Activated naive CD4-positive, alpha-beta T cell (primary cell): ENCODE results near the gene TOP3A.
"Not testable (repeated sequence)": the region's sequence is repeated elsewhere in the genome, so short reads cannot be mapped to it uniquely, and the experiment has no call there.

Experiments used
- DNase-seq, 4 experiments: peaks; one replicate each; lab custom pipeline; 2025; lab: John Stamatoyannopoulos, UW

TOP3A gene

DNA sequence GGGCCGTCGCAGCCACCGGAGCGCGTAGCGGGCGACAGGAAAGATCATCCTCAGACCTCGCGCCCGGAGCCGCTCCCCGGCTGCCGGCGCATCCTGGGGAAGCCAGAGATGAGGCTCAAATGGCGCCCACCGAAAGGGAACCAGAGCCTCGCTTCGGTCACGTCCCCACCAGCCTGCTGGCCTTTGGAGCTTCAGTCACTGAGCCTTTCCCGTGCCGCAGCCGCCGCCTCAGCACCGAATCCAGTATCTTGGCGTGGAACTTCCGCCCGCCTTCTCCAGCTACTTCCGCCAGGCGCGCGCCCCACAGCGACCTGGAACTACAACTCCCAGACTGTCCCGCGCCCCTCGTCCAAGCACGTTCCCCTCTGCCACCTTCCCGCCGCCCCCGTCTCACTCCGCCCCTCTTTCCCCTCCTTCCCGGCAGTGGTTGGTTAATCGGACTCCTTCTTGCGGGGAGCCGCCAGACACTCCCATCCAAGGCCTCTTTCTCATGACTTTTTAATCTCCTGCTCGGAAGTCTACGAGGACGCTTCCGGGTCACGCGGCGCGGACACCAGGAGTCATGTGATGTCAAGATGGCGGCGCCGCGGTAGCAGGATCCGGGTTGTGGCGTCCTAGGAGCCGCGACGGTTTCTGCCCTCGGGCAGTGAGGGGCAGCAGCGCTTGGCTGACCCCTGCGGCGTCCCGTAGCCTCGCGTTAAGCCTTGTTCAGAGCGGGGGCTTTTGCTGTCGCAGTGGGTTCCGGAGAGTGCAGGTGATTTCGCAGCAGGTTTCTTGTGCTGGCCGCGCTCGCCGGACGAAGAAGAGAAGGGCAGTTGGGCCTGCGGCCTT is at the start of gene TOP3A, which contains the start of gene SMCR8:
Gene TOP3A, minus strand, starts transcription at position 264 of the 831 bp plus-strand sequence. Its CDS starts 216 bp downstream, at position 48.
Gene SMCR8, plus strand, starts transcription at position 563 of the 831 bp plus-strand sequence. CDS start 497 bp downstream, outside the sequence.
- DNase-seq: peak; percentile 88 to 95 (median 94)

- no peak for DNase-seq
These were observed 49.4 kb upstream of the TOP3A start for GRCh38 chr17:18364166-18364565.

DNA sequence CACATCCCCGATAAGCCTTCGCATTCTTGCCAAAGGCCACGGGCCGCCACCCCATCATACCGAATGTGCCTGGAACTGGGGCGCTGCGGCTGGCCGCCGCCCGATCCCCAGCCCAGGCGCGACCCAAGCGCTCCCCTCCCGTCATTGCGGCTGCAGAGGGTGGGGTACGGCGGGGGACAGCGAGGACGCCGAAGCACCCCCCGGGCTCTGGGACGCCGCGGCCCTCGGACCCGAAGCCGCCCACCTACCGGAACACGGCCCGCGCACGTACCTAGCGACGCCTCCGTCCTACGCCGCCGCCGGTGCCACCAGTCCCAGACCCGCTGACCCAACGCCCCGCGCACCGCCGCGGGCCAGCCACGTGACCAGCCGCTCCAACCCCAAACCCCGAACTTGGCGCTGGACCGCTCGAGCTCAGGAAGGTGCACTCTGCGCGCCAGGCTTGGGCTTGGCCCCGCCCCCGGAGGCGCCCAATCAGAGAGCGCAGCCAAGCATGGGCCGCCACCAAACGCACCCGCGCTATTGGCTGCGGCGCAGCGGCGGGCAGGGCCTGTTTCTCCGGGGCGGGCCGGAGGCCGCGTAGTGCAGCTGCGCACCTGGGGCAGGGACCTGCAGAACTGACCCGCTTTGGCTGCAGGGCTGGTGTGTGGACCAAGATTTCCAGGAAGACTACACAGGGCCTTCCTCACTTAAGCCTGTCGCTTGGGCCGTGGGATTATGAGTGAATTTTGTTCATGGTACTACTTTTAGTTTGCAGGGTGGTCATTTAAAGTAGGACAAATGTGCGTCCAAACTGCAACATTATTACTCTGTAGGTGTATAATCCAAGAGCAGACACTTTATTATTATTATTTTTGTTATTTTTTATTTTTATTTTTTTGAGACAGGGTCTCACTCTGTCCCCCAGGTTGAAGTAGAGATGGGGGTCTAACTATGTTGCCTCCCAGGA is 48.6 kb upstream of the TOP3A start, which contains the start of gene SHMT1:
Gene SHMT1, minus strand, starts transcription at position 450 of the 949 bp plus-strand sequence. CDS start 7,569 bp downstream, outside the sequence.
- peak; percentile 71 to 90 (median 80) for DNase-seq

- no peak for DNase-seq
These were observed 47.9 kb upstream of the TOP3A start for GRCh38 chr17:18362698-18363100.

DNA sequence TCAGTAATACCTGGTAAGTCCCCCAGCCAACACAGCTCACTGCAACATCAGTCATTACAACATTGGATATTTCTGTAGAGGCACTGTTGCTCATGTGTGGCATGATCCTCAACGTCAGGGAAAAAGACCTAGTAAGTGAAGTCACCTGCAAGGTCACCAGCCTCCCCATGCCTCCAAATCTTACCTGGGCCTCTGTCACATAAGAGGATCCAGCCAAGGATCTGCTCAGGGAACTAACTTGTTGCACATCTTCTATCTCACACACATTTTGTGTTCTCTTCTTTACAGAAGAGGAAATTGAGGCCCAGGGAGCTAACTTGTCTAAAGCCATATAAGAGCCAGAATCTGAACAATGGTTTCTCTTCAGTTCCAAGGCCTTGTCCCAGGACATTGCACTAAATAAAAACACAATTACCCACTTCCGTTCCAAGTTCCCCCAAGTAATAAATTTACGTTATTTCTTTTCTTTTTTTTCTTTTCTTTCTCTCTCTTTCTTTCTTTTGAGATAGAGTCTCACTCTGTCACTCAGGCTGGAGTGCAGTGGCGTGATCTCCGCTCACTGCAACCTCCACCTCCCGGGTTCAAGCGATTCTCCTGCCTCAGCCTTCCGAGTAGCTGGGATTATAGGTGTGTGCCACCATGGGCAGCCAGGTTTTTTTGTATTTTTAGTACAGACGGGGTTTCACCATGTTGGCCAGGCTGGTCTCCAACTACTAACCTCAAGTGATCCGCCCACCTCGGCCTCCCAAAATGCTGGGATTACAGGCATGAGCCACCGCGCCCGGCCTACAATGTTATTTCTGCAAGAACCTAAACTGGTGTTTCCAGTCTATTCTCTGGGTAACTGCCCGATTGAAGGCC is 47.3 kb upstream of the TOP3A start:
- DNase-seq: no peak

DNA sequence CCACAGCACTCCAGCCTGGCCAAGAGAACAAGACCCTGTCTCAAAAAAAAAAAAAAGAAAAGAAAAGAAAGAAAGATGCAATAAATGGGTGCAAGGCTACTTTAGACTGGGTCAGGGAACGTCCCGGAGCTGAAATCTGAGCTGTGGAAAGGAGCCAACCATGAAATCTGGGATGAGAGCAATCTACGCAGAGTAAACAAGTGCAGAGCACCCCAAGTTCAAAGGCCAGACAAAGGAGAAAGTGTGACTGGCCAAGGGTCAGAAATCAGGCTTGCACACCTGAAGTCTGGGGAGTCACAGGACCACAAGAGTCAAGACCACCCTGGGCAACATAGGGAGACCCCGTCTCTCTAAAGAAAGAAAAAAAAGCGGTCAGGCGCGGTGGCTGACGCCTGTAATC is 45.7 kb upstream of the TOP3A start:
- DNase-seq: no peak

- no peak for DNase-seq
These were observed 41.8 kb upstream of the TOP3A start for GRCh38 chr17:18356624-18357023.

DNA sequence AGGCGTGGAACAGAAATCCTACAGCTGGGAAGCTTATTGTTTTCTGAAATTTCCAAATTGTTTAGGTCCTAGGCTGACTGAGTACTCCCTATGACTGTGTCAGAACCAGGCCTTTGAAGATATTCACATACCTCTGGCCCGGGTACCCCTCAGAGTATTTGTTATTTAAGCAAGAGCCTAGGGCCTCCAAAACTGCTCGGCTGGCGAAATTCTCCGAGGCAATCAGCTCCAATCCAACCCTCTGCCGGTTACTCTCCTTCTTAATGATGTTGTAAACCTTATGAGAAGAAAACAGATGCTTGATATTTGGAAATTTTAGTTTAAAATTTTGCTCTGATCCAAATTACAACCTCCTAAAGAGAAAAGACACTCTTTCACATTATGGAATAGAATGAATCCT is 38.7 kb upstream of the TOP3A start:
- DNase-seq: no peak

DNA sequence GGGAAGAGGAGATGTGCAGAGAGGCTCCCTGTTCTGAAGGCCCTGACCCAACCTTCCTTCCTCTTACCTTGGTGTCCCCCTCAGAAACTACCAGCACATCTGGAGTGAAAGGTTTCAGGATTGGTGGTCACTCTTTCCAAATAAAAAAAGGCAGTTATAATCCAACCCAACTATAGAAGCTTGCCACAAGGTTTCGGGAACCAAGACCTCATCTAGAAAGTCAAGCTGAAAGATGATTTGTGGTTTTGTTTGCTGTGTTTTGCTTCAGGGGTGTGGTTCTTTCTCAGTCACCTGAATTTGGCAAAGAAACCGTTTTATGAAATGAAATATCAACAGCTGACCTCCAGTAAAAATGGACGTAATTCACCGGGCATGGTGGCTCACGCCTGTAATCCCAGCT is 29.2 kb upstream of the TOP3A start:
- DNase-seq: no peak

DNA sequence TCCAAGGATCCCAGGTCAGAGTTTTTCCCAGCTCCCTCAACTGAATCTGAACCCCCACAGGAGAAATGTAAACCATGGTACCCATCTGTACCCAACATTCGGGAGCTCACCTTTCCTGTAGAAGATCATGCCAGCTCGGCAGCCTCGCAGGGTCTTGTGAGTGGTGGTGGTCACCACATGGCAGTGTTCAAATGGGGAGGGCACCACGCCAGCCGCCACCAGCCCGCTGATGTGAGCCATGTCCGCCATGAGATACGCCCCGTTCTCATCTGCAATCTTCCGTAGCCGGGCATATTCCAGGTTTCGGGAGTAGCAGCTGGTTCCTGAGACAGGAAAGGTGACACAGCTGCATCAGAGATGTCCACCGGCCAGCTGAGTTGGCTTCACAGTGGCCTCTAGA is 25.1 kb upstream of the TOP3A start:
- DNase-seq: no peak

DNA sequence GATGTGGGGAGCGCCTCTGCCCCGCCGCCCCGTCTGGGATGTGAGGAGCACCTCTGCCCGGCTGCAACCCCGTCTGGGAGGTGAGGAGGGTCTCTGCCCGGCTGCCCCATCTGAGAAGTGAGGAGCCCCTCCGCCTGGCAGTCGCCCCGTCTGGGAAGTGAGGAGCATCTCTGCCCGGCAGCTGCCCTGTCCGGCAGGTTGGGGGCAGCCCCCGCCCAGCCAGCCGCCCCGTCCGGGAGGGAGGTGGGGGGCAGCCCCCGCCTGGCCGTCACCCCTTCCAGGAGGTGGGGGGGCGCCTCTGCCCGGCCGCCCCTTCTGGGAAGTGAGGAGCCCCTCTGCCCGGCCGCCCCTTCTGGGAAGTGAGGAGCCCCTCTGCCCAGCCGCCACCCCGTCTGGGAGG is 23.4 kb upstream of the TOP3A start:
- DNase-seq: not testable (repeated sequence)

- no peak for DNase-seq
These were observed 18.2 kb upstream of the TOP3A start for GRCh38 chr17:18332909-18333489.

GRCh38 chr17:18331879-18332278 is 17.1 kb upstream of the TOP3A start:
- peak in 1 of 4 experiments; percentile 9 for DNase-seq

DNA sequence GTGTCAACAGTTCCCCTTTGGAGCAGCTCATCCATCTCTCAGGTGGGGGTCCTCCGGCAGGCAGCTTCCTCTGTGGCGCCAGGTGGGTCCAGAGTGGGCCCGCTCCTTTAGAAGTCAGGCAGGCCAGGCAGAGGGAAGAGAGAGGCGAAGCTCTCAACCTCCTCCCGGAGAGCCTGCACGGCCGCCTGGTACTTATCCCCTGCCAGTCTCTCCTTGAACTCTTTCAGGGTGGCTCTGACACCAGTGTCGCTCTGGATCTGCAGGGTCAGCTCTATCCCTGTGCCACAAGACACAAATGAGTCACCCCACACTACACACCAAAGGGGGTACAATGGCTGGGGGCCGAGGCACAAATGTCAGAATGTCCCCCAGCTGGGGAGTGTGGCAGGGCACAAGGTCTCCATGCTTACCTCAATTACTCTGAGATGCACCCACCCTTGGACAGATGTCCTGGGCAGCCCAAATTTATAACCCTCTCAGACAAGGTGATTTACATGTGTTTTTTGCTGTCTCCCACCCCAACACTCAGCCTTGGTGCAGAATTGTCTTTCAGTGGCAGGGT is 13.9 kb upstream of the TOP3A start:
- no peak for DNase-seq

DNA sequence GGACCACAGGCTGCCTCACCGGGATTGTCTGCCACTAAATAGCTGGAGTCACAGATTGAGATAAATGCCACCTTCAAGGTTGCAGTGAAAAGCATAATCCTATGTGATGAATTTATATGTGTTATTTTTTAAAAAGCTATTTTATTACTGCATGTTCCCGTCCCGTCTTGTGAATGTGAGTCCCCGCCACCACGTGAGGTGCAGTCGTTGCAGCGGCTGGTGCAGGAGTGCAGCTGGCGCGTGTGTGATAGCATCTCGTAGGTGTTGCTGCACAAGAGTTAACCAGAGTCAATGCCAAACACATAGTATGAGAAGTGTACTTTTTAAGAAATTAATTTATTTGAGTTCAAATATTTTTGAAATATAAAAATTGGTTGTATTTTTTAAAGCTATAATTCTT is 12.8 kb upstream of the TOP3A start:
- DNase-seq: no peak

GRCh38 chr17:18327093-18327492 is 12.3 kb upstream of the TOP3A start:
- no peak for DNase-seq

DNA sequence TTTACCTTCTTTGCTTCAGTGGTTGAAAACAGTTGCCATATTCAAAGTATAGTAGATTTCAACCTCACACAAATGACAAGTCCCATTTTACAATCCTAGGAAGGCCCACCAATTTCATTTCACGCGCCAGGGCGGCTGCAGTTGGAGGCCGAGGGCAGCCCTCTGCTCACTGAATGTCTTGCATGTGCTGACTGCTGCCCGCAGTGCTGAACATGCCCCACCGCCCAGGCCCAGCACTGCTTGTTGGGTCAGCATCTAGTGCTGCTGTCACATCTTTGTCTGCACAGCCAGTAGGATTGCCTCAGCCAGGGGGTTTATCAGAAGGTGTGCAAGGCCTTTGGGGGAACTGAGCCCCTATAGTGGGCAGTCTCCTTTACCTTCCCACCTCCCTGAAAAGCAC is 11.8 kb upstream of the TOP3A start:
- no peak for DNase-seq

DNA sequence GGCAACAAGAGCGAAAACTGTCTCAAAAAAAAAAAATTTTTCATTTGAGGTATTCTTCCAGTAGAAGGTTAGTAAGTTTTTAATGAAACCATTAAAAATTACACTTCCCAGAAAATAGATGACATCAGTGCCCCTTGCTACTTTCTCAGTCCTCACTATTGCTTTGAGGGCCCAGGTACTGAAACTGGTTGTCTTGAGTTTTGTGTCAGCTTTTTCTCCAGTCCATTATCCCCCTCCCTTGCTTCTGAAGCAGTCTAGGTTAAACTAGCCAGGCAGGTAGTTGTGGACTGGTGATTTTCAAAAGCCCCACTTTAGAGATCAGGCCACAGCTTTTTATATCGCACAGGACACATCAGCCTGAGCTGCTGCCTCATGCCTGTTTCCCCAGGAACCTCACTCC is 11.2 kb upstream of the TOP3A start:
- no peak for DNase-seq

- DNase-seq: no peak
These were observed 9.6 kb upstream of the TOP3A start for GRCh38 chr17:18324140-18325050.
